HepG2 (cell line): ENCODE data around the gene IL17A. TPM values are rescaled to one million over a fixed set of nuclear protein-coding genes. Genes with fewer than 3 reads are reported as not detected.

ENCODE experiments used
- ATAC-seq: fragments of 200-7000 bp; cut with Tn5 transposase; 3 replicates; pipeline ENCODE4 v1.9.1; 2020; ENCODE audit warnings: mild to moderate bottlenecking, moderate library complexity
- BruUV-seq: library from RNA; stranded (reverse); fragments of 400-500 nt; replicated peaks from 2 replicates; lab custom pipeline; 2021; lab: Mats Ljungman, UMichigan
- CTCF ChIA-PET: fragments of 300-600 bp; formaldehyde crosslinking; extraction: SDS; loops from one replicate; lab custom pipeline; 2021; ENCODE audit warnings: low total read pairs, inconsistent platforms, low intra/inter-chr PET ratio; lab: Yijun Ruan, JAX
- POLR2A ChIA-PET: fragments of 350-600 bp; sonication (Branson Sonifier 250); formaldehyde crosslinking; loops from one replicate; lab custom pipeline; 2020; ENCODE audit warnings: antibody characterized with exemption, inconsistent platforms; lab: Yijun Ruan, JAX
- DNase-seq: peaks from one replicate; pipeline ENCODE4 v3.0.0-alpha.2; 2015; ENCODE audit warnings: low spot score
- FAIRE-seq: peaks from 3 replicates; lab custom pipeline; 2011; peaks lifted over from hg19 to GRCh38; lab: Jason Lieb, UNC
- H2AFZ ChIP-seq: one replicate; pipeline ENCODE4 v1.6.1; 2011; ENCODE audit warnings: low read length, inconsistent platforms
- H3K27ac ChIP-seq: fragments of 300-600 bp; 3 replicates; pipeline ENCODE4 v1.8.0; 2011; ENCODE audit warnings: mixed run types, mild to moderate bottlenecking, mixed read lengths, low read length, inconsistent platforms; ENCODE audit not compliant: insufficient read depth; ENCODE audit errors: extremely low read length
- H3K27me3 ChIP-seq, 2 experiments: fragments of 200-600 bp in 1 of 2; 2 replicates in 1 of 2; 3 replicates in 1 of 2; pipeline versions ENCODE4 v1.6.0 to v1.8.0; 2011; ENCODE audit warnings: low read length in 2 of 2, mild to moderate bottlenecking in 2 of 2, moderate library complexity in 2 of 2, inconsistent platforms in 1 of 2; ENCODE audit not compliant: insufficient read depth in 2 of 2, control insufficient read depth in 1 of 2
- H3K36me3 ChIP-seq, 2 experiments: fragments of 200-600 bp in 1 of 2; replicated peaks in 1 of 2; 2 replicates in 1 of 2; 3 replicates in 1 of 2; pipeline versions ENCODE4 v1.5.1 to v1.8.0; 2011; ENCODE audit warnings: low read length in 2 of 2, inconsistent platforms in 1 of 2; ENCODE audit not compliant: insufficient read depth in 2 of 2, control insufficient read depth in 1 of 2
- H3K4me1 ChIP-seq: 2 replicates; pipeline ENCODE4 v1.5.1; 2012; ENCODE audit warnings: low read length, inconsistent platforms; ENCODE audit not compliant: insufficient read depth
- H3K4me2 ChIP-seq: 2 replicates; pipeline ENCODE4 v1.6.0; 2011; ENCODE audit warnings: low read depth, low read length, inconsistent platforms
- H3K4me3 ChIP-seq, 3 experiments: fragments of 200-600 bp in 1 of 3; sonication (generic), shearing (Covaris generic) in 1 of 3; replicated peaks in 1 of 3; 2 replicates each; pipeline ENCODE4 v1.5.1; 2011 to 2016; ENCODE audit warnings: low read length in 3 of 3, inconsistent platforms in 2 of 3, low read depth in 2 of 3, mild to moderate bottlenecking in 2 of 3, control low read depth in 1 of 3, mixed read lengths in 1 of 3; ENCODE audit not compliant: insufficient read depth in 1 of 3
- H3K79me2 ChIP-seq: one replicate; pipeline ENCODE4 v1.6.1; 2011; ENCODE audit warnings: low read length, inconsistent platforms; ENCODE audit not compliant: insufficient read depth
- H3K9ac ChIP-seq: 2 replicates; pipeline ENCODE4 v1.6.0; 2011; ENCODE audit warnings: mild to moderate bottlenecking, low read depth, low read length, inconsistent platforms; ENCODE audit not compliant: insufficient read depth
- H3K9me3 ChIP-seq: 2 replicates; pipeline ENCODE4 v1.5.1; 2012; ENCODE audit warnings: mild to moderate bottlenecking, low read length
- H4K20me1 ChIP-seq: 2 replicates; pipeline ENCODE4 v1.6.0; 2011; ENCODE audit warnings: inconsistent platforms, mild to moderate bottlenecking, low read length, moderate library complexity; ENCODE audit not compliant: insufficient read depth
- HES4 ChIP-seq: sonication (generic); formaldehyde crosslinking; IDR thresholded peaks from 2 replicates; pipeline ENCODE4 v1.9.0; 2021; ENCODE audit warnings: mild to moderate bottlenecking, missing genetic modification reagents, borderline replicate concordance
- MAX ChIP-seq: IDR thresholded peaks from 2 replicates; pipeline ENCODE4 v1.6.1; 2012; ENCODE audit warnings: inconsistent platforms
- NCOA5 ChIP-seq: sonication (generic); formaldehyde crosslinking; IDR thresholded peaks from 2 replicates; pipeline ENCODE4 v1.4.0; 2020; ENCODE audit warnings: missing genetic modification reagents
- NFIC ChIP-seq: IDR thresholded peaks from 2 replicates; pipeline ENCODE4 v1.6.1; 2012; ENCODE audit warnings: mild to moderate bottlenecking, low read length, inconsistent platforms
- POLR2AphosphoS5 ChIP-seq: IDR thresholded peaks from 2 replicates; pipeline ENCODE4 v1.6.1; 2012; ENCODE audit warnings: low read depth, low read length
- RBM39 ChIP-seq: fragments of 200-400 bp; formaldehyde crosslinking; IDR thresholded peaks from one replicate; pipeline ENCODE4 v1.6.1; 2018; ENCODE audit warnings: antibody characterized with exemption, mild to moderate bottlenecking, low read depth, low read length; ENCODE audit not compliant: poor library complexity, severe bottlenecking
- SMAD1 ChIP-seq: sonication (generic); formaldehyde crosslinking; IDR thresholded peaks from 2 replicates; pipeline ENCODE4 v1.4.0; 2020; ENCODE audit warnings: missing genetic modification reagents, low read depth, mild to moderate bottlenecking, borderline replicate concordance
- ZBED4 ChIP-seq: sonication (generic); formaldehyde crosslinking; IDR thresholded peaks from 2 replicates; pipeline ENCODE4 v1.4.0; 2020; ENCODE audit warnings: missing genetic modification reagents, borderline replicate concordance
- ZFP36L1 ChIP-seq: sonication (generic); formaldehyde crosslinking; IDR thresholded peaks from 2 replicates; pipeline ENCODE4 v1.8.0; 2022; ENCODE audit warnings: mild to moderate bottlenecking, missing genetic modification reagents, moderate library complexity
- ZNF10 ChIP-seq: sonication (generic); formaldehyde crosslinking; IDR thresholded peaks from 2 replicates; pipeline ENCODE4 v1.4.0; 2020; ENCODE audit warnings: mild to moderate bottlenecking, low read depth, missing genetic modification reagents, borderline replicate concordance
- ZNF143 ChIP-seq: sonication (generic); formaldehyde crosslinking; IDR thresholded peaks from 2 replicates; pipeline ENCODE4 v1.4.0; 2020; ENCODE audit warnings: missing genetic modification reagents
- ZNF788 ChIP-seq: sonication (generic); formaldehyde crosslinking; IDR thresholded peaks from 2 replicates; pipeline ENCODE4 v1.5.0; 2020; ENCODE audit warnings: mild to moderate bottlenecking, missing genetic modification reagents, borderline replicate concordance
- ZNF841 ChIP-seq: sonication (generic); formaldehyde crosslinking; IDR thresholded peaks from 2 replicates; pipeline ENCODE4 v1.8.1; 2023; ENCODE audit warnings: missing genetic modification reagents, borderline replicate concordance
- ZSCAN29 ChIP-seq: sonication (generic); formaldehyde crosslinking; conservative IDR thresholded peaks from 2 replicates; pipeline ENCODE4 v1.4.0; 2020; ENCODE audit warnings: mild to moderate bottlenecking, missing genetic modification reagents
- WGBS: methylation state at CpG from one replicate; pipeline ENCODE4 v1.1.6; 2017; ENCODE audit warnings: low lambda C conversion rate; 5-methylcytosine and 5-hydroxymethylcytosine counted together
- in situ Hi-C: cut with HindIII; loops from 2 replicates; pipeline ENCODE4 v1.10.0; 2017; ENCODE audit warnings: low pct_unique_long_range_greater_than_20kb; ENCODE audit not compliant: extremely low pct_ligation_motif_present
- intact Hi-C: fragments of 100-400 bp; cut with micrococcal nuclease; formaldehyde crosslinking; loops from one replicate; pipeline ENCODE4 v1.10.0; 2022; ENCODE audit not compliant: unreplicated experiment
- polyA plus RNA-seq, 8 experiments: library from polyadenylated mRNA; depleted of rRNA in 3 of 8; stranded (reverse) in 7 of 8; unstranded in 1 of 8; fragments of >200 nt; fragmentation: Illumina TruSeq in 4 of 8; extraction: Trizol in 4 of 8; gene quantifications; 2 replicates each; pipeline versions ENCODE4 v1.2.1 to v1.2.3, GENCODE V29; 2011 to 2016; ENCODE audit warnings: low read depth in 4 of 8, missing spikeins in 1 of 8, mixed read lengths in 1 of 8; ENCODE audit not compliant: insufficient read depth in 1 of 8
- total RNA-seq, 5 experiments: library from RNA; depleted of rRNA; stranded (reverse); fragments of >200 nt; fragmentation: Illumina TruSeq; extraction: Trizol; gene quantifications; 2 replicates each; pipeline ENCODE4 v1.2.3, GENCODE V29; 2016; ENCODE audit warnings: low read depth in 1 of 5
- TF ChIP-seq, protein P1 (sequence below): sonication (generic); formaldehyde crosslinking; IDR thresholded peaks from 2 replicates; pipeline ENCODE4 v1.8.1; 2023; ENCODE audit warnings: mild to moderate bottlenecking, missing genetic modification reagents
- TF ChIP-seq, protein P2 (sequence below): sonication (generic); formaldehyde crosslinking; IDR thresholded peaks from 2 replicates; pipeline ENCODE4 v1.4.0; 2020; ENCODE audit warnings: missing genetic modification reagents, borderline replicate concordance
- TF ChIP-seq, protein P3 (sequence below): sonication (generic); formaldehyde crosslinking; IDR thresholded peaks from 2 replicates; pipeline ENCODE4 v1.4.0; 2020; ENCODE audit warnings: mild to moderate bottlenecking, low read depth, missing genetic modification reagents

Gene IL17A
- total and polyA plus RNA-seq, 2 of the 13 experiments (the other 11 are each of a cell fraction or from before 2014, with no cell fraction given) = not detected

DNA sequence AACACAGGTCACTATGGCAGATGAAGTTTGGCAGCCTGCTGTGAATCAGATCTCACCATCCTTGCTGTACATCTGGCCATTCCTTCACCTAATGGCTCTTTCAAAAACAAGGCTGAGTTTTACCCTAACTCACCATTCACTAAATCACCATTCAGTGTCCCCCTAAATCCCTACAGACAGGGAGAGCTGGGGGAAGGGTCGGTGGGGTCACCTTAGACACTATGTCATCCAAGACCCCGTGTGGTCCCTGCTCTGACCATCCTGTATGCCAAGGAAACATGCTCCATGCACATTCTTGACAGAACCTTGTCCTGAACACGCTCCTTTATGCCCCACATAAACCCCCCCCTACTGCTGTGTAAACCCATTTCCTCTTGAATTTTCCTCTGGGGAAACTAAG lies 31.8 kb upstream of the IL17A start:
- Histone ChIP-seq H3K4me2 (no peak overlapping the region), H3K9ac (no peak overlapping the region)

More for the DNA sequence above, 31.8 kb upstream of the IL17A start:
- Histone ChIP-seq H4K20me1 (no peaks in the 10 kb centered on the region), H2AFZ (no peak overlapping the region), H3K9me3 (no peaks in the 10 kb centered on the region), H3K36me3 (no peaks in the 10 kb centered on the region), H3K79me2 (no peaks in the 10 kb centered on the region), H3K27ac (no peak overlapping the region), H3K4me3 (no peak overlapping the region), H3K27me3 (peaks cover 0 to 4% of the 10 kb centered on the region in 2 experiments; a peak in 1 of 5 replicates), H3K4me1 (no peaks in the 10 kb centered on the region)
- DNase-seq = no peak
- 0% methylated on average over 3 of the region's 3 CpGs for WGBS
- no peak for FAIRE-seq
- TF ChIP-seq ZFP36L1 (CRISPR knock-in tag) = no peak
- no peak for TF ChIP-seq HES4 (CRISPR knock-in tag)
- TF ChIP-seq NFIC = no peak
- TF ChIP-seq, protein P1, sequence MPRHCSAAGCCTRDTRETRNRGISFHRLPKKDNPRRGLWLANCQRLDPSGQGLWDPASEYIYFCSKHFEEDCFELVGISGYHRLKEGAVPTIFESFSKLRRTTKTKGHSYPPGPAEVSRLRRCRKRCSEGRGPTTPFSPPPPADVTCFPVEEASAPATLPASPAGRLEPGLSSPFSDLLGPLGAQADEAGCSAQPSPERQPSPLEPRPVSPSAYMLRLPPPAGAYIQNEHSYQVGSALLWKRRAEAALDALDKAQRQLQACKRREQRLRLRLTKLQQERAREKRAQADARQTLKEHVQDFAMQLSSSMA (CRISPR knock-in tag) = no peak
- no peak for TF ChIP-seq RBM39
- no peak for TF ChIP-seq ZNF841 (CRISPR knock-in tag)
- TF ChIP-seq, protein P2, sequence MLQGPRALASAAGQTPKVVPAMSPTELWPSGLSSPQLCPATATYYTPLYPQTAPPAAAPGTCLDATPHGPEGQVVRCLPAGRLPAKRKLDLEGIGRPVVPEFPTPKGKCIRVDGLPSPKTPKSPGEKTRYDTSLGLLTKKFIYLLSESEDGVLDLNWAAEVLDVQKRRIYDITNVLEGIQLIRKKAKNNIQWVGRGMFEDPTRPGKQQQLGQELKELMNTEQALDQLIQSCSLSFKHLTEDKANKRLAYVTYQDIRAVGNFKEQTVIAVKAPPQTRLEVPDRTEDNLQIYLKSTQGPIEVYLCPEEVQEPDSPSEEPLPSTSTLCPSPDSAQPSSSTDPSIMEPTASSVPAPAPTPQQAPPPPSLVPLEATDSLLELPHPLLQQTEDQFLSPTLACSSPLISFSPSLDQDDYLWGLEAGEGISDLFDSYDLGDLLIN (CRISPR knock-in tag) = no peak
- no peak for TF ChIP-seq ZNF143 (CRISPR knock-in tag)
- no peak for TF ChIP-seq ZNF788
- TF ChIP-seq ZBED4 (CRISPR knock-in tag) = no peak
- no peak for TF ChIP-seq NCOA5
- no peak for TF ChIP-seq ZNF10
- no peak for TF ChIP-seq SMAD1 (CRISPR knock-in tag)
- TF ChIP-seq, protein P3, sequence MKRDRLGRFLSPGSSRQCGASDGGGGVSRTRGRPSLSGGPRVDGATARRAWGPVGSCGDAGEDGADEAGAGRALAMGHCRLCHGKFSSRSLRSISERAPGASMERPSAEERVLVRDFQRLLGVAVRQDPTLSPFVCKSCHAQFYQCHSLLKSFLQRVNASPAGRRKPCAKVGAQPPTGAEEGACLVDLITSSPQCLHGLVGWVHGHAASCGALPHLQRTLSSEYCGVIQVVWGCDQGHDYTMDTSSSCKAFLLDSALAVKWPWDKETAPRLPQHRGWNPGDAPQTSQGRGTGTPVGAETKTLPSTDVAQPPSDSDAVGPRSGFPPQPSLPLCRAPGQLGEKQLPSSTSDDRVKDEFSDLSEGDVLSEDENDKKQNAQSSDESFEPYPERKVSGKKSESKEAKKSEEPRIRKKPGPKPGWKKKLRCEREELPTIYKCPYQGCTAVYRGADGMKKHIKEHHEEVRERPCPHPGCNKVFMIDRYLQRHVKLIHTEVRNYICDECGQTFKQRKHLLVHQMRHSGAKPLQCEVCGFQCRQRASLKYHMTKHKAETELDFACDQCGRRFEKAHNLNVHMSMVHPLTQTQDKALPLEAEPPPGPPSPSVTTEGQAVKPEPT (CRISPR knock-in tag) = no peak
- no peak for TF ChIP-seq POLR2AphosphoS5
- no peak for TF ChIP-seq MAX
- TF ChIP-seq ZSCAN29 = no peak
- ATAC-seq = no peak
- in situ Hi-C loops (loop anchor here (25.0 kb wide), 1 partner anchor 508 kb away; the partner anchor contains the start of gene TMEM14A), intact Hi-C loops (no loop called here)
- ChIA-PET CTCF (no interaction called here), POLR2A (no interaction called here)
- no TSS peak for BruUV-seq
